Measurements from ENCODE around the gene LRRK2.
"Not testable (repeated sequence)": the region's sequence is repeated elsewhere in the genome, so short reads cannot be mapped to it uniquely, and the experiment has no call there.

Gene LRRK2

DNA sequence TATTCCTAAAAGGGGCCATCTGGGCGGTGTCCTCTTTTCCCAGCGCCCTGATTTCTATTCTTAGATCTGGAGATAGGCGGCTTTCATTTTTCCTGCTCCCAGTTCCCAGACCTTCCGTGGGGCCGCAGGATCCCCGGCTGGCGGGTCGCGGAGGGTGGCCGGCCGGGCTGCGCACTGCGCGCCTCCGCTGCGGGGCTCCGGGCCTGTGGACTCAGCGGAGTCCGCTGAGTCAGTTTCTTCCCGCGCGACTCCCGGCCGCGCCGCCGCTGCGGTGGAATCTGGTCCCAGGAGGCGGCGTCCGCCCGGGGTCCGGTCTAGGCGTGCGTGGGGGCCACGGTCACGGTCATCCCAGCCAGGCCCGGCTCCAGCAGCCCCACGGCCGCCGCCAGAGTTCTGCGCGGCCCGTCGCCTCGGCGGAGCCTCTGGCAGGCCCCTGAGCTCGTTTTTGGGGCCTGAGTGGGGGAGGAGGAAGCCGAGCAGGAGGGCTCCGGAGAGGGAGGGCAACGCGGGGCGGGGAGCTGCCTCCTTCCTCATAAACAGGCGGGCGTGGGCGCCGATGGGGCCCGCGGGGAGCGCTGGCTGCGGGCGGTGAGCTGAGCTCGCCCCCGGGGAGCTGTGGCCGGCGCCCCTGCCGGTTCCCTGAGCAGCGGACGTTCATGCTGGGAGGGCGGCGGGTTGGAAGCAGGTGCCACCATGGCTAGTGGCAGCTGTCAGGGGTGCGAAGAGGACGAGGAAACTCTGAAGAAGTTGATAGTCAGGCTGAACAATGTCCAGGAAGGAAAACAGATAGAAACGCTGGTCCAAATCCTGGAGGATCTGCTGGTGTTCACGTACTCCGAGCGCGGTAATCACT, at the start of gene LRRK2:
LRRK2 (plus strand) TSS at position 559 of the 853 bp plus-strand sequence; CDS start at position 694, 135 bp downstream.
- peak; percentile 88 for DNase-seq (ENCODE audit: low spot score)

DNA sequence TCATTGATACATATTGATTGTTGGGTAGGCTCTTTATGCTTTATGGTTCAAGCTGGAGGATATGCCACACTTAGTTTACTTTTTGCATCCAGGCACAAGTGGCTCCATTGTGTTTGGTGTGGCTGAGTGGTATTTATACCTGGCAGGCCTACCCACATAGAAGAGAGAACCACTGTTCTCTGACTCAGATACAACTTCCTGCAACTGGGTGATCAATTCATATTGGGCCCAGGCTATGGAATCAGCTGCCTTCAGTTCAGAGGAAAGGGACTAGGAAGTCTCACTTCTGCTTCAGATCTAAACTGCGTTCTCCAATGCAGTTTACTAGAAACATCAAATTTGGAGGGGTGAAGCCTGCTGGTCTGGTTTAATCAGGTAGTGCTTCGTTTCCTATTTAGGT, 49.8 kb upstream of the LRRK2 start:
- DNase-seq (ENCODE audit: low spot score), result no peak

DNA sequence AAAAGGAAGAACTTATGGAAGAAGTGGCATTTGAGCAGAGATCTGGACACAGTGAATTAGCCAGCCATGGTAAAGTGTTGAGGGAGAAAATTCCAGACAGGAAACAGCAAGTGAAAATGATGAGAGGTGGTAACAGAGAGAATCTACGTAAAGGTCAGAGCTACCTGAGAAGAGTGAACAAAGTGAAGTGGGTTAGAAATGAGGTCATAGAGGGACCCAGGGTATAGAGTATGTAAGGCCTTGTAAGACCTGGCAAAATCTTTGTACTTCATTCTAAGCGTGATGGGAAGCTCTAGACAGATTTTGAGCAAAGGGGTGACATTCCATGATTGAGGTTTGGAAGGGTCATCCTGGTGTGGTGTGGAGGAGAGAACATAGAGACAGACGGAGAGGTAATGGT, 49.3 kb upstream of the LRRK2 start:
- DNase-seq (ENCODE audit: low spot score), result no peak

DNA sequence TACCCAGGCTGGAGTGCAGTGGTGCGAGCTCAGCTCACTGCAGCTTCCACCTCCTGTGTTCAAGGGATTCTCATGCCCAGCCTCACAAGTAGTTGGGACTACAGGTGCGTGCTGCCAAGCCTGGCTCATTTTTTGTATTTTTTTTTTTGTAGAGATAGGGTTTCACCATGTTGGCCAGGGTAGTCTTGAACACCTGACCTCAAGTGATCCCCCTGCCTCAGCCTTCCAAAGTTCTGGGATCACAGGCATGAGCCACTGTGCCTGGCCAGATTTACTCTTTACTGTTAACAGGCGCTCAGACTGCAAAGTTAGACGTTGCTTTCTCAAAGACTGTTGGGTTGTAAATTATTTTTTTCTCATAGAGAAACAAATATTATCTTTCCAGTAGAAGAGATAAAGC, 46.1 kb upstream of the LRRK2 start:
- DNase-seq (ENCODE audit: low spot score), result no peak

- DNase-seq (ENCODE audit: low spot score), result no peak
Observed at GRCh38 chr12:40181490-40181889, 43.3 kb upstream of the LRRK2 start.

DNA sequence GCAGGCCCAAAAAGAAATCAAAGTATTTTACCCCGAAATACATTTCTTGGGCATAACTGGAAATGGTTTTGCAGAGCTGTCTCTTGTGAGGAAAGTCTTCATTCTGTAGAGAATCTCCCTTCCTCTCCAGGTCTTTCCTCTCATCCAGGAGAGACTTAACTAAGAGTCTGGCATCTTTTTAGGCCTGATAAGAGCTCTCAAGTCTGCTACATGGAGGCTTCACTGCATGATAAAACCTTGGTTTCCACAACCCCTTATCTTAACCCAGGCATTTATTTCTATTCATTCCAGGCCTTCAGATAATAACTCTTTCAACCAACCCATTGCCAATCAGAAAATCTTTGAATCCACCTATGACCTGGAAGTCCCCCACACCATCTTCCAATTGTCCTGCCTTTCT, 41.1 kb upstream of the LRRK2 start:
- no peak for DNase-seq (ENCODE audit: low spot score)

DNA sequence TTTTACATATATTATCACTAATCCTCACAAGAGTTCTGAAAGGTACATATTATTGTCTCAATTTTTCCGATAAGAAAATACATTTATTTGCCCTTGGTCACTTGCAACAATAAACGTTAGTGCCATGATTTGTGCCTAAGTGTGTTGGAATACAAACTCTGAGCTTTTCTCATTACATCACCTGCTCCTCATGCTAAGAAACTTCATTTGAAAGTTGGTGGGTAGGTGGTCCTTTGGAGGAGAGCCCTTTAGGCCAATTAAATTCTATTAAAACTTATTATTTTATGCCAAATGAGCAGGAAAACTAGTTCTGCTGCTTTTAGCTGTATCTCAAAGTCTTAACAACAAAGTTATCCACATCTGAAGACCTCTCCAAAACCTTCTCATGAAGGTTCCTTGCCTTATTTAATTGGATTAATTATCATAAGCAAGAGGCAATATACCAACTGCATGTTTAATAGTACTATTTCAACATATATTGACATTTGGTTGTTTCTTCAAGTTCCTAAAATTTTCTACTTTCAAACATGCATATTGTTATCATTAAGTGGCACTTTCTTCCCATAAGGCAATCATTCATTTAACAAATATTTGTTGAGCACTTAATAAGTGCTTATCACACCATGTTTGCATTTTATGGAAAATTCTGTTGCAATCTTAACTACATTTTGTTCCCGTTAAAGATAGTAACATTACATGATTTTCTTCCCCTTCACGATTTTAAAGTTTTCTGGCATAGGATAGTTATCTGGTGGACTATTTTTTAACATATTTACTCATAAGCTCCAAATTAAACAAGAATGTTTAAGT, 40.1 kb upstream of the LRRK2 start:
- DNase-seq (ENCODE audit: low spot score), result no peak

GRCh38 chr12:40185303-40185693, 39.5 kb upstream of the LRRK2 start:
- no peak for DNase-seq (ENCODE audit: low spot score)

- no peak for DNase-seq (ENCODE audit: low spot score)
Observed at GRCh38 chr12:40188558-40189320, 36.1 kb upstream of the LRRK2 start.

GRCh38 chr12:40192704-40193255, 32.0 kb upstream of the LRRK2 start:
- DNase-seq (ENCODE audit: low spot score), result no peak

GRCh38 chr12:40194846-40195245, 30.0 kb upstream of the LRRK2 start:
- no peak for DNase-seq (ENCODE audit: low spot score)

DNA sequence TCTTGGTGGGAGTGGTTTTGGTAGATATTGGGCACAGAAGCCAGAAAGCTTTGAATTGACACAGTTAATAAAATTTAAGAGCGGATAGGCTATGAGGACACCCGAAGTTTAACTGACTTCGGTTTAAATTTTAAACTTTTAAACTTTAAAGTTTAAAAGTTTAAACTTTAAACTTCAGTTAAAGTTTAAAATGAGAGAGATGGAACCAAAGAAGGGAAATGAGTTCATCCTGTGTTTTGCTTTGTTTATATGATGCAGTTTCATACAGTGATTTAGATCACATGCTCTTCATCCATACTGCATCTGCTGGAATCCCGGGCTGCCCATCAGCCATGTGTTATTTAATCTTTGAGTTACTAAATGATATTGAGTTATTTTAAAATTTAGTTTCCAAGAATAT, 27.2 kb upstream of the LRRK2 start:
- no peak for DNase-seq (ENCODE audit: low spot score)

GRCh38 chr12:40198601-40199000, 26.2 kb upstream of the LRRK2 start:
- DNase-seq (ENCODE audit: low spot score), result no peak

DNA sequence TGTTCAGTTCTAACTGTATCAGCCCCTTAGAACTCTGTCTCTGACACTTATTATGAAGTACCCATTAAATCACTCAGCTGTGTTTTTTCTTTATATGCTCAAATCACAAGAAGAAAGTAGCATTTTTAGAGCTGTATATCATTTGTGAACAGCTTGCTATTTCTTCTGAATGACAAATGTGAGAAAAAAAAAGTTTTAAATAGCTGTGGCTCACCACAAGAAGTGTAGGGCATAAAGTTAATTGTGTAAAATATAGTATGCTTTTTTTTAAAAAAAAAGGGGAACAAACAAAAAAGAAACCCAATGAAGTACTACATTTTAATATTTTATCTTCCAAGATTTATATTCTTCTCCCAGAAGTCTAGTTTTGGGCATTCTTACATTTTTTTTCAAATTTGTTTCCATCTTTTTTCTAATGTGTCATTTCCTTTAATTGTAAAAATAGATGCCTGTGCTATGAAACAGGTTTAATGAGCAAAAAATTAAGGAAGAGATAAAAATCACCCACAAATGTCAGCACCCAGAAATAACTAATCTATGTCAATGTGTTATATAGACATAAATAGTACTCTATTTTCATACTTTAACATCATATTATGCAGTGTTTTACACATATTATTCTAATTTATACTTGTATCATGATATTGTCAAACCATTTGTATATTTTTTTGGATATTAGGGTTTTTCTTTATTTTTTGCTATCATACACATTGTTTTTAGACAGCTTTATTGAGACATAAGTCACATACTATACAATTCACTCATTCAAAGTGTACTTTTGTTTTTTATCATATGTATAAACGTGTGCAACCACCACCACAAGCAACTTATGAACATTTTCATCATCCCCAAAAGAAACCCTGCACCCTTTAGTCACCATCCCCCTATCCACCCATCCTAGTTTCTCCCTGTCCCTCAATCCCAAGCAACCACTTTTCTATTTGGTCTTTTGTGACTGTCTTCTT, 22.4 kb upstream of the LRRK2 start:
- DNase-seq (ENCODE audit: low spot score), result no peak

DNA sequence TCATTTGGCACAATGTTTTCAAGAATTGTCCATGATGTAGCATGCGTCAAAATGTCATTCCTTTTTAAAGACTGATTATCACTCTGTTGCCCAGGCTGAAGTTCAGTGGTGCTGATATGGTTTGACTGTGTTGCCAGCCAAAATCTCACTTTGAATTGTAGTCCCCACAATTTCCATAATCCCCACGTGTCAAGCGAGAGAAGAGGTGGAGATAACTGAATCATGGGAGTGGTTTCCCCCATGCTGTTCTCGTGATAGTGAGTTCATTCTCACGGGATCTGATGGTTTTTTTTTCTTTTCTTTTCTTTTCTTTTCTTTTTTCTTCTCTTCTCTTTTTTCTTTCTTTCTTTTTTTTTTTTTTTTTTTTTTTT, 21.8 kb upstream of the LRRK2 start:
- DNase-seq (ENCODE audit: low spot score), result no peak

DNA sequence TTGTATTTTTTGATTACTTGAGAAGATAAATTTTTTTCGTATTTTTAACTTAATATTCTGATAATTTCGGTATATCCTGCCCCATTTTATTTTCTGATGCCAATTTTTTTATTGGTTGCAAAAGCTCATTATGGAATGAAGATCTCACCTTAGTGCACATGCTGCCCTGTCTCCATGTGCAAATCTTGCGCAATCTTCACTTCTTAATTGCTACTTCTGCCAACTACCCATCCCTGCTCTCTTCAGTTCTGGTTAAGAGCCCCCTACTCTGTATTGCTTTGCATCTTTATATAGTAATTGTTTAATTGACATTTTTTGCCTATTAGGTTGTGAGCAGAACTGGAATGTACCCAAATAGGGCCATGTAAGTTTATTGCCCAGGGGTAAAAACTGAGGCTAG, 20.5 kb upstream of the LRRK2 start:
- DNase-seq (ENCODE audit: low spot score), result no peak

- DNase-seq (ENCODE audit: low spot score), result no peak
Observed at GRCh38 chr12:40207551-40207950, 17.2 kb upstream of the LRRK2 start.

- DNase-seq (ENCODE audit: low spot score), result no peak
Observed at GRCh38 chr12:40208707-40209446, 15.9 kb upstream of the LRRK2 start.

DNA sequence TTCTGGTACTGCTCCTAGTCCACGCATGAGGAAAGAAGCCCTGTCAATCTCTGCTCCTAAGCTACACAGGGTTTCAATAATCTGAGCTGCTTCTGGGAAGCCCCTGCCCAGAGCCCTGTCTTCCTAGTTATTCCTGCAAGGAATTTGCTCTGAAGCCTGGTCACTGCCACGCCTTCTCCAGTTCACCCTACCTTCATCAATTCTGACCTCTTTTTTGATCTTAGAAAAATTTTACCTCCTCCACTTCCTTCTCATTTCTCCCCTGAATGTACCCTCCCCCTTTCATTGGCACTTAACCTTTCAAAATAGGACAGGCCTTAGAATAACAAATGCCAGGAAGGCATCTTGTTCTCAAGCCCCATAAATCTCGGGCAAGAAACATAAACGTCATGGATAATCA, 14.9 kb upstream of the LRRK2 start:
- DNase-seq (ENCODE audit: low spot score), result no peak

- DNase-seq (ENCODE audit: low spot score), result not testable (repeated sequence)
Observed at GRCh38 chr12:40211186-40211585, 13.6 kb upstream of the LRRK2 start.

Data from left forelimb (tissue), 1 donor.